Peyer's patch (tissue), 4 donors: ENCODE data around the gene NDUFAF8. TPM values are rescaled to one million over a fixed set of nuclear protein-coding genes. Genes with fewer than 3 reads are reported as not detected.

Experiments
- DNase-seq, 3 donors: peaks; one replicate each; pipeline ENCODE4 v3.0.0-alpha.2; 2017 to 2019
- H3K27ac ChIP-seq, 4 donors: fragments of 200-600 bp; sonication (generic); one replicate each; pipeline ENCODE4 v1.5.1; 2016 to 2019
- H3K27me3 ChIP-seq, 2 donors: fragments of 200-600 bp; sonication (generic); one replicate each; pipeline ENCODE4 v1.5.1; 2019
- H3K36me3 ChIP-seq, 3 donors: fragments of 200-600 bp; sonication (generic); one replicate each; pipeline ENCODE4 v1.5.1; 2016 to 2019
- H3K4me1 ChIP-seq, 4 donors: fragments of 200-600 bp; sonication (generic); one replicate each; pipeline ENCODE4 v1.5.1; 2016 to 2019
- H3K4me3 ChIP-seq, 4 donors: fragments of 200-600 bp; sonication (generic); 1 replicate in 3 of 4; 2 replicates in 1 of 4; pipeline ENCODE4 v1.5.1; 2016 to 2019; ENCODE audit warnings: mild to moderate bottlenecking in 1 of 4
- H3K9me3 ChIP-seq, 4 donors: fragments of 200-600 bp; sonication (generic); one replicate each; pipeline ENCODE4 v1.5.1; 2016 to 2019; ENCODE audit warnings: mild to moderate bottlenecking in 1 of 4
- POLR2A ChIP-seq, 2 donors: fragments of 450-650 bp; IDR thresholded peaks; one replicate each; pipeline ENCODE4 v1.5.1; 2017; ENCODE audit warnings: antibody characterized with exemption in 2 of 2, mild to moderate bottlenecking in 2 of 2, moderate library complexity in 2 of 2
- total RNA-seq, 4 donors: library from RNA; depleted of rRNA; stranded (reverse); fragments of >200 nt; gene quantifications; one replicate each; pipeline ENCODE4 v1.1.0, GENCODE V29; 2016
- TF ChIP-seq, protein P1 (sequence below), 6 experiments: fragments of 450-650 bp in 4 of 6; fragments of 200-600 bp in 2 of 6; sonication (generic) in 1 of 6; IDR thresholded peaks; one replicate each; pipeline ENCODE4 v1.5.1; 2017 to 2019; ENCODE audit warnings: antibody characterized with exemption in 6 of 6, mild to moderate bottlenecking in 3 of 6, moderate library complexity in 1 of 6

NDUFAF8 gene
- total RNA-seq, 4 donors from 2014 or later, result 17.8 to 62.7 (median 25.2) TPM

DNA sequence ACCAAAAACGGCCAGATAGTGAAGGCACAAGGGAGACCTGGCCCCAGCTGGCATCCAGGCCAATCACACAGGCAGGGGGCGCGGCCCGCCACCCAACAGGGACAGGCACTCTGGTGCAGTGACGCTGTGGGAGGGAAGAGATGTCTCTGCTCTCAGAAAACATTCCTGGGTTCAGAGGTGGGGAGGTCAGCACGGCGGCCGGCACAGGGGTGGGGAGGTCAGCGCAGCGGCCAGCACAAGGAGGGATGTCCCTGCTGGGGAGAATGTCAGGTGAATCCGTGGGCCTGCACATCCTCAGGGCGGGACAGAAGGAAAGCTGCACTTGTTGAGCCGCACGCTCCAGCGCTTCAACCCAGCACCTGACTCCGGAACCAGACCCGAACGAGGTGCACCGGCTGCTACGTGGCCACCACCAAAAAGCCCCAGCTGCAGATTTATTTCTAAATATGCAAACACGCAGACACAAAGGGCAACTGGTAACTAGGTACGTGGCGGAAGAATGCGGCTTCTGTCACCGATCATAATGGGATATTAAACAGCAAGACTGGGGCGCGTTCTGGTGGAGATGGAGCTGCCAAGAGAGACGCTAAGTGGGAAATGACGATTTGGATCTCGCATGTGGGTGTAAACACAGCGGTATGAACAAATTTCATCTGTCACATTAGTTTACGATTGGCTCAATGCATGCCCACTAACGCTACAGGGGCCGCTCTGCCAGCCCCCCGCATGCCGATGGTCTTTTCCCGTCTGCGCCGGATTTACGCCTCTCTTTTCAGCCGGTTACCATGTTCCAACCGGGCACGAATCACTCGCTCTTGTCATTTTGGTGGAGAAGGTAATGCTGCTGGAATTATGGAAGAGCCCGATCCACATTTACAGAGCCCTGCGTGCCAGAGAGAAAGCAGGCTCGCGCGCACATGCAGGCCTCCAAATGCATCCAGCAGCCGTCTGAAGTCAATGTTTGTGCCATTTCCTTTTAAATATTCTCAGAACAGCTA lies 40.5 kb downstream of the NDUFAF8 start:
- peaks cover 0 to 13% (median 0%) of the 10 kb centered on the region in 4 donors for H3K4me1 ChIP-seq
- no peak overlapping the region for H3K4me3 ChIP-seq
- no peak overlapping the region for H3K27ac ChIP-seq
- DNase-seq, result no peak
- no peaks in the 10 kb centered on the region for H3K27me3 ChIP-seq
- no peak for TF ChIP-seq POLR2A (IDR thresholded peaks at IDR 0.05)
- TF ChIP-seq, protein P1, sequence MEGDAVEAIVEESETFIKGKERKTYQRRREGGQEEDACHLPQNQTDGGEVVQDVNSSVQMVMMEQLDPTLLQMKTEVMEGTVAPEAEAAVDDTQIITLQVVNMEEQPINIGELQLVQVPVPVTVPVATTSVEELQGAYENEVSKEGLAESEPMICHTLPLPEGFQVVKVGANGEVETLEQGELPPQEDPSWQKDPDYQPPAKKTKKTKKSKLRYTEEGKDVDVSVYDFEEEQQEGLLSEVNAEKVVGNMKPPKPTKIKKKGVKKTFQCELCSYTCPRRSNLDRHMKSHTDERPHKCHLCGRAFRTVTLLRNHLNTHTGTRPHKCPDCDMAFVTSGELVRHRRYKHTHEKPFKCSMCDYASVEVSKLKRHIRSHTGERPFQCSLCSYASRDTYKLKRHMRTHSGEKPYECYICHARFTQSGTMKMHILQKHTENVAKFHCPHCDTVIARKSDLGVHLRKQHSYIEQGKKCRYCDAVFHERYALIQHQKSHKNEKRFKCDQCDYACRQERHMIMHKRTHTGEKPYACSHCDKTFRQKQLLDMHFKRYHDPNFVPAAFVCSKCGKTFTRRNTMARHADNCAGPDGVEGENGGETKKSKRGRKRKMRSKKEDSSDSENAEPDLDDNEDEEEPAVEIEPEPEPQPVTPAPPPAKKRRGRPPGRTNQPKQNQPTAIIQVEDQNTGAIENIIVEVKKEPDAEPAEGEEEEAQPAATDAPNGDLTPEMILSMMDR (IDR thresholded peaks at IDR 0.05), result no peak
- H3K36me3 ChIP-seq, result peaks cover 0 to 75% (median 0%) of the 10 kb centered on the region in 3 donors
- no peaks in the 10 kb centered on the region for H3K9me3 ChIP-seq

DNA sequence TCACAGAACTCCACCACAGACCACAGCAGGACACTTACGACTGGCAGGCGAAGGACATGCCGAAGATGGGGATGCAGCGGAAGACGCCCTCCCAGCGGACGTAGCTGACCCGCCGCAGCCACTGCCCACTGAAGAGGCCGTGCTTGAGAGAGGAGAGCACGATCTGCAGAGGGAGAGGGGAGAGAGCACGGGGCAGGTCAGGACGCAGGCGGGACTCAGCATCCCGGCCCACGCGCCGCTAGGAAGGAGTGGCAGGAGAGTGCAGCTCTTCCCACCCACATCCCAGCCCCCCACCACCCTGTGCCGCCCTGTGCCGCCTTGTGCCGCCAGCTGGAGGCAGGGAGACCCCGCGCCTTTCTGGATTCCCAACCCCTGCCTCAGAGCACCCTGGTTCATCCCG lies 41.5 kb downstream of the NDUFAF8 start:
- Histone ChIP-seq H3K36me3 (peaks cover 0 to 69% (median 0%) of the 10 kb centered on the region in 3 donors), H3K27ac (no peak overlapping the region)

DNA sequence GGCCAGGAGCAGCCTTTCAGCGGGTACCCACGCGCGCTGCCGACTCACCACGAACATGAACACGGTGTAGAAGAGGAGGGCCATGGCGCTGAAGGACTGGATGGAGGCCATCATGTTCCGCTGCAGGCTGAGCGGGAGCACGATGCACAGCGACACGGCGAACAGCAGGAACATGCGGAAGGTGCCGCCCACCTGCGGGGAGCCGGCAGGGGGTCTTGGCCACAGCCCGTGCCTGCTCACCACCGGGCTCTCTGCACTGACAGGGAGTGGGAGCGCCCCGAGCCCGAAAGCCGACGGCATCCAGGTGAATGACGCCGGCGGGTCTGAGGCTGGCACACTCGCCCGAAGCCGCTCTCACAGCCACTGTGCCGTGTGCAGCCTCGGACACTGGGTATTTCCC lies 43.0 kb downstream of the NDUFAF8 start:
- H3K27ac ChIP-seq, result no peak overlapping the region
- no peaks in the 10 kb centered on the region for H3K27me3 ChIP-seq
- peaks cover 0 to 56% (median 0%) of the 10 kb centered on the region in 3 donors for H3K36me3 ChIP-seq
- TF ChIP-seq POLR2A (IDR thresholded peaks at IDR 0.05), result no peak
- TF ChIP-seq, protein P1 (IDR thresholded peaks at IDR 0.05), result no peak
- H3K4me1 ChIP-seq, result peaks cover 0 to 14% (median 7%) of the 10 kb centered on the region in 4 donors
- no peaks in the 10 kb centered on the region for H3K9me3 ChIP-seq
- DNase-seq, result no peak
- no peak overlapping the region for H3K4me3 ChIP-seq

More for the DNA sequence above, 41.5 kb downstream of the NDUFAF8 start:
- no peak for TF ChIP-seq POLR2A (IDR thresholded peaks at IDR 0.05)
- TF ChIP-seq, protein P1 (IDR thresholded peaks at IDR 0.05), result no peak
- H3K9me3 ChIP-seq, result no peaks in the 10 kb centered on the region
- H3K4me1 ChIP-seq, result peaks cover 0 to 21% (median 0%) of the 10 kb centered on the region in 4 donors
- no peaks in the 10 kb centered on the region for H3K27me3 ChIP-seq
- DNase-seq, result no peak
- no peak overlapping the region for H3K4me3 ChIP-seq

DNA sequence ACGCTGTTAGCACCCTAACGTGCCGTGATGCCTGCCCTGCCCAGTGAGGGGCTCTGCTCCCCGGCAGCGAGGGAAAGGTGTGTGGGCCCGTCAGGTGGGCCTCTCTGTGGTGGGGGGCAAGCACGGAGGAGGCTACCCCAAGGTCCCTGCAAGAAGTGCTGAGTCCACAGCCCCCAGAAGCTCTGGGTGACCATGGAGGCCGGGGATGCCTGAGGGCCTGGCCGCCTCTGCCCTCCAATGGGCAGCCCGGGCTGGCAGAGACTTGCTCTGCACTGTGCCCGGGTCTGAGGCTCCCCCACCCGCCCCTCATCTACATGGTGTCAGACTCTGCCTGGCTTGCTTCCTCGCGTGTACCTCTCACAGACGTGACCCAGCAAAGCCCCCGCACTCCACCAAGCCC lies 43.8 kb downstream of the NDUFAF8 start:
- TF ChIP-seq POLR2A (IDR thresholded peaks at IDR 0.05), result no peak
- TF ChIP-seq, protein P1 (IDR thresholded peaks at IDR 0.05), result no peak
- Histone ChIP-seq H3K4me3 (no peak overlapping the region), H3K27ac (no peak overlapping the region), H3K27me3 (no peaks in the 10 kb centered on the region), H3K36me3 (peaks cover 0 to 60% (median 0%) of the 10 kb centered on the region in 3 donors), H3K4me1 (peaks cover 0 to 10% (median 7%) of the 10 kb centered on the region in 4 donors), H3K9me3 (no peaks in the 10 kb centered on the region)
- no peak for DNase-seq

DNA sequence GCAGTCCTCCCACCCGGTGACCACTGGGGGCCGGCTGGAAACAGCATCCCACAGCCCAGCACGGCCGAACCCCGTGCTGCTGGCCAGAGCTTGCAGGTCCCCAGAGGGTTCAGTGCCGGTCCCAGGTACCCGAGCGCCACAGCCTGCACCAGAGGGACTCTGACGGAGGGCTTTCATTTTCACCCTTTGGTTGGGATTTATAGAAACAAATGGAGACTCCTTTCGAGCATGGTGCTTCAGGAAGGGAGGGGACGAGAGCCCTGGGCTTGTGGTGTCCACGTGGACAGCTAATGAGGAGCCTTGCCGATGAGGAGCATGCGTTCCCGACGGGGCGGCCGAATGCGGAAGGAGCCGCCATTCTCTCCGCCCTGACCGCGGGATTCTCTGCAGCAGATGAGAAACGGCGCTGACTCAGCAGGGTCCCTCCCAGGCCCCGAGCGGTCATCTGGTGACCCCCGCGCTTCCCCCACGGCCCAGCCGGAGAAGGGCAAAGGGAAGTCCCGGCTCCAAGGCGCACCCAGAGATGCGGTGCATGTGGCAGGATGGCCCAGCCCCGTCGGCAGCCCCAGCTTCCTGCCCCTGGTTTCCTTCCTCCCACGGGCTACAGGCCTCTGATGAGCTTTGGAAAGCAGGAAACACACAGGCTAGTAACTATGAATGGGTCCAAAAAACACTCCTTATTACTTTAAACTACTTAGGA lies 46.2 kb downstream of the NDUFAF8 start:
- peaks cover 0 to 64% (median 0%) of the 10 kb centered on the region in 3 donors for H3K36me3 ChIP-seq
- peak; percentile 59 to 80 (median 60) for DNase-seq
- peak overlapping the region; percentile 38 to 51 (median 44) for H3K4me3 ChIP-seq
- no peaks in the 10 kb centered on the region for H3K27me3 ChIP-seq
- H3K4me1 ChIP-seq, result peaks cover 0 to 10% (median 7%) of the 10 kb centered on the region in 4 donors
- no peak for TF ChIP-seq POLR2A (IDR thresholded peaks at IDR 0.05)
- TF ChIP-seq, protein P1 (IDR thresholded peaks at IDR 0.05), result no peak
- no peaks in the 10 kb centered on the region for H3K9me3 ChIP-seq
- peak overlapping the region; percentile 49 to 78 (median 62) for H3K27ac ChIP-seq
